IPS-20b (cell line): ENCODE measurements around the gene MATR3.

Source experiments
- H3K27ac ChIP-seq: one replicate; pipeline ENCODE4 v1.5.1; 2013; ENCODE audit warnings: low read length
- H3K27me3 ChIP-seq: 2 replicates; pipeline ENCODE4 v1.6.1; 2013; ENCODE audit warnings: mild to moderate bottlenecking, low read length, inconsistent platforms; ENCODE audit not compliant: insufficient read depth
- H3K36me3 ChIP-seq: 2 replicates; pipeline ENCODE4 v1.6.1; 2013; ENCODE audit warnings: low read depth, mild to moderate bottlenecking, inconsistent platforms, low read length, moderate library complexity; ENCODE audit not compliant: insufficient read depth
- H3K4me1 ChIP-seq: 2 replicates; pipeline ENCODE4 v1.6.1; 2013; ENCODE audit warnings: mild to moderate bottlenecking, control low read depth, inconsistent platforms, low read length, moderate library complexity; ENCODE audit not compliant: insufficient read depth
- H3K4me3 ChIP-seq: 2 replicates; pipeline ENCODE4 v1.5.1; 2013; ENCODE audit warnings: mild to moderate bottlenecking, low read length, inconsistent platforms
- H3K9ac ChIP-seq: 2 replicates; pipeline ENCODE4 v1.6.1; 2013; ENCODE audit warnings: low read depth, mild to moderate bottlenecking, inconsistent platforms, low read length, moderate library complexity
- H3K9me3 ChIP-seq: 2 replicates; pipeline ENCODE4 v1.6.1; 2013; ENCODE audit warnings: mild to moderate bottlenecking, low read depth, low read length, inconsistent platforms; ENCODE audit not compliant: insufficient read depth

The MATR3 gene

GRCh38 chr5:139275536-139275935, 18.0 kb upstream of the MATR3 start:
- Histone ChIP-seq H3K4me1 (peaks cover 30% of the 10 kb centered on the region), H3K9me3 (no peaks in the 10 kb centered on the region), H3K9ac (peak overlapping the region; percentile 99), H3K4me3 (peak overlapping the region; percentile 88), H3K27me3 (no peaks in the 10 kb centered on the region), H3K36me3 (peaks cover 61% of the 10 kb centered on the region), H3K27ac (peak overlapping the region; percentile 49)

GRCh38 chr5:139275956-139276355, 17.6 kb upstream of the MATR3 start:
- Histone ChIP-seq H3K4me1 (peaks cover 30% of the 10 kb centered on the region), H3K36me3 (peaks cover 65% of the 10 kb centered on the region), H3K27me3 (no peaks in the 10 kb centered on the region), H3K9me3 (no peaks in the 10 kb centered on the region), H3K9ac (peak overlapping the region; percentile 99), H3K4me3 (peak overlapping the region; percentile 88), H3K27ac (peak overlapping the region; percentile 49)

GRCh38 chr5:139276426-139276825, 17.1 kb upstream of the MATR3 start:
- peaks cover 70% of the 10 kb centered on the region for H3K36me3 ChIP-seq
- H3K27ac ChIP-seq, result peak overlapping the region; percentile 49
- no peaks in the 10 kb centered on the region for H3K9me3 ChIP-seq
- H3K27me3 ChIP-seq, result no peaks in the 10 kb centered on the region
- H3K4me3 ChIP-seq, result peak overlapping the region; percentile 88
- peaks cover 30% of the 10 kb centered on the region for H3K4me1 ChIP-seq
- H3K9ac ChIP-seq, result peak overlapping the region; percentile 99

GRCh38 chr5:139277171-139277570, 16.4 kb upstream of the MATR3 start:
- peak overlapping the region; percentile 49 for H3K27ac ChIP-seq
- H3K27me3 ChIP-seq, result no peaks in the 10 kb centered on the region
- H3K36me3 ChIP-seq, result peaks cover 77% of the 10 kb centered on the region
- peak overlapping the region; percentile 88 for H3K4me3 ChIP-seq
- peaks cover 30% of the 10 kb centered on the region for H3K4me1 ChIP-seq
- H3K9ac ChIP-seq, result peak overlapping the region; percentile 99
- no peaks in the 10 kb centered on the region for H3K9me3 ChIP-seq

GRCh38 chr5:139278540-139279274, 14.8 kb upstream of the MATR3 start:
- Histone ChIP-seq H3K9ac (peak overlapping the region; percentile 99; the same call in 1 of the 2 replicates), H3K27ac (no peak overlapping the region), H3K36me3 (peaks cover 92% of the 10 kb centered on the region), H3K4me3 (peak overlapping the region; percentile 18; the same call in 1 of the 2 replicates), H3K27me3 (no peaks in the 10 kb centered on the region), H3K9me3 (no peaks in the 10 kb centered on the region), H3K4me1 (peaks cover 22% of the 10 kb centered on the region; the same call in 1 of the 2 replicates)

- no peaks in the 10 kb centered on the region for H3K9me3 ChIP-seq
- H3K27ac ChIP-seq, result no peak overlapping the region
- no peaks in the 10 kb centered on the region for H3K27me3 ChIP-seq
- peaks cover 9% of the 10 kb centered on the region; the same call in 1 of the 2 replicates for H3K4me1 ChIP-seq
- peaks cover 88% of the 10 kb centered on the region for H3K36me3 ChIP-seq
- H3K4me3 ChIP-seq, result no peak overlapping the region
- peak overlapping the region; percentile 22; the same call in 1 of the 2 replicates for H3K9ac ChIP-seq
Observed at GRCh38 chr5:139282197-139282557, 11.4 kb upstream of the MATR3 start.

- Histone ChIP-seq H3K4me1 (peaks cover 2% of the 10 kb centered on the region; the same call in 1 of the 2 replicates), H3K27me3 (no peaks in the 10 kb centered on the region), H3K9ac (0 out of 2 replicates have a peak overlapping the region, but pooled peaks have one; percentile 13), H3K4me3 (no peak overlapping the region), H3K9me3 (no peaks in the 10 kb centered on the region), H3K36me3 (peaks cover 75% of the 10 kb centered on the region), H3K27ac (no peak overlapping the region)
Observed at GRCh38 chr5:139283252-139284166, 10.0 kb upstream of the MATR3 start.

DNA sequence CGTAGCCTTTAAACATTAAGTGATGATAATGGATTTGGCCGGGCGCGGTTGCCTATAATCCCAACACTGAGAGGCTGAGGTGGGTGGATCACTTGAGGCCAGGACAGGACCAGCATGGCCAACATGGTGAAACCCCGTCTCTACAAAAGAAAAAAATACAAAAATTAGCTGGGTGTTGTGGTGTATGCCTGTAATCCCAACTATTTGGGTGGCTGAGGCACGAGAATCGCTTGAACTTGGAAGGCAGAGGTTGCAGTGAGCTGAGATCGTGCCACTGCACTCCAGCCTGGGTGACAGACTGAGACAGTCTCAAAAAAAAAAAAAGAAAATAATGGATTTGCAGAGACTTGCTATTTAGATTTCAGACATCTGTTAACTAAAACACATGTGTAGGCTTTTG, 9.2 kb upstream of the MATR3 start:
- H3K4me3 ChIP-seq, result no peak overlapping the region
- no peak overlapping the region for H3K27ac ChIP-seq
- no peaks in the 10 kb centered on the region for H3K9me3 ChIP-seq
- no peaks in the 10 kb centered on the region for H3K27me3 ChIP-seq
- peaks cover 67% of the 10 kb centered on the region for H3K36me3 ChIP-seq
- H3K4me1 ChIP-seq, result no peaks in the 10 kb centered on the region
- H3K9ac ChIP-seq, result no peak overlapping the region

DNA sequence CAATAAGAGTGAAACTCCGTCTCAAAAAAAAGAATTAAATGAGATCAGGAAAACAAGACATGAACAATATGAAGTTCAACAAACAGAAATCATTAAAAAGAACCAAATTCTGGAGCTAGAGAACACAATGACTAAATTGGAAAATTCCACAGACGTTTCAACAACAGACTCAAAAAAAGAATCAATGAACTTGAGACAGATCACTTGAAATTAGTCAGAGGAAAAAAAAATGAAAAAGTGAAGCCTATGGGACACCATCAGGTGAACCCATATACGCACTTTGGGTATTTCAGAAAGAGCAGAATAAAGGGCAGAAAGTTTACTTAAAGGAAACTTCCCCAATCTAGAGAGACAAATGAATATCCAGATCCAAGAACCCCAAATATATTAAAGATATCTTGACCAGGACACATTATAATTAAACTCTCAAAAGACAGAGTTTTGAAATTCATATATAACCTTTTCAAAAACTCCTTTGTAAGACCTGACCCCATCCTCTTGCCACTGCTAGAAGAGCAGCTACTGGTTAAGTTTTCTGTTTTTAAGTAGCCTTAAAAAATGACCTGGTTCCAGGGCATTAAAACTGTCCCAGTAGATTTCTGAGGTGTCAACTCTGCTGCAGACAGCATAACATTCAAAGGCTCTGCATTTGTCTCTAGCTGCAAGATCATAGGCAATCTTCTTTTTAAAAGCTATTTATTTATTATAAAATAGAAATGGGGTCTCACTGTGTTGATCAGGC, 7.7 kb upstream of the MATR3 start:
- H3K4me3 ChIP-seq, result no peak overlapping the region
- peaks cover 53% of the 10 kb centered on the region for H3K36me3 ChIP-seq
- no peak overlapping the region for H3K27ac ChIP-seq
- H3K9ac ChIP-seq, result no peak overlapping the region
- no peaks in the 10 kb centered on the region for H3K4me1 ChIP-seq
- H3K27me3 ChIP-seq, result no peaks in the 10 kb centered on the region
- no peaks in the 10 kb centered on the region for H3K9me3 ChIP-seq

DNA sequence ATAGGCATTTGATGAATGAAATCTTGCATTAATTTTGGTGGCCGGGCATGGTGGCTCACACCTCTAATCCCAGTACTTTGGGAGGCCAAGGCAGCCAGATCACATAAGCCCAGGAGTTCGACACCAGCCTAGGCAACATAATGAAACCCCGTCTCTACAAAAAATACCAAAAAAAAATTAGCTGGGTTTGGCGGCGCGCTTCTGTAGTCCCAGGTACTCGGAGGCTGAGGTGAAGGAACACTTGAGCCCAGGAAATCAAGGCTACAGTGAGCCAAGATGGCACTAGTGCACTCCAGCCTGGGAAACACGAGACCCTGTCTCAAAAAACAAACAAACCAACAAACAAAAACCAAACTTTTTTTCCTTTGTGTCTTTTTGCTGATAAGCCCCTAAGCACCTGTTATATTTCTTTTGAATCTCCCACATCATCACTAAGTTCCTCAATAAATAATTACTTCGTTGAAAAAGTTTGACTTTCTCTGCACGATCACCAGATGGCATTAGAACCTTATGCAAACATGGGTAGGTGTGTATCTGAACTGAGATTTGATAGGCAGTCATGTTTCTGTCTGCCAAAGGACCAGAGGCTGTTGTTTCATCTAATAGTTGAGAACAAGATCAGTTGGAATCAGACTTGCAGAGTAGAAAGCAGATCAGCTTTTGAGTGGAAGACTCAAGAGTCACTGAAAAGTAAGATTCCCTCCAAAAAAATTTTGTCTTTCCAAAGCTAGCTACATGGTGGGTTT, 5.5 kb upstream of the MATR3 start:
- H3K4me3 ChIP-seq, result no peak overlapping the region
- no peaks in the 10 kb centered on the region for H3K27me3 ChIP-seq
- no peaks in the 10 kb centered on the region for H3K9me3 ChIP-seq
- H3K9ac ChIP-seq, result no peak overlapping the region
- H3K36me3 ChIP-seq, result peaks cover 36% of the 10 kb centered on the region
- no peaks in the 10 kb centered on the region for H3K4me1 ChIP-seq
- H3K27ac ChIP-seq, result no peak overlapping the region

DNA sequence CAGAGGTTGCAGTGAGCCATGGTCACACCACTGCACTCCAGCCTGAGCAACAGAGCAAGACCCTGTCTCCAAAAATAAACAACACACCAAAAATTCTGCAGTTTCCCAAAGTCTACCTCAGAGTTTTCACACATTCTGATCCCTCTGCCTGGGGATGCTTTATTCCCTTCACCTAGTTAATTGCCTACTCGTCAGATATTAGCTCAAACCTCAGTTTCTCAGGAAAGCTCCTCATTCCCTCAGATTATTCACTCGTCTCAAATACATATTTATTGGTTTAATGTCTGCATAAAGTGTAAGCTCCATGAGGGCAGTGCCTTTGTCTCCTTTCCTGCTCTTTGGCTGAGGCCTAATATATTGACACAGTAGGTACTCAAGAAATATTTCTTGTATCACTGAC, 2.5 kb upstream of the MATR3 start:
- H3K4me3 ChIP-seq, result no peak overlapping the region
- H3K9me3 ChIP-seq, result no peaks in the 10 kb centered on the region
- H3K27ac ChIP-seq, result no peak overlapping the region
- H3K27me3 ChIP-seq, result no peaks in the 10 kb centered on the region
- H3K36me3 ChIP-seq, result peaks cover 18% of the 10 kb centered on the region
- no peak overlapping the region for H3K9ac ChIP-seq
- no peaks in the 10 kb centered on the region; the same call in 1 of the 2 replicates for H3K4me1 ChIP-seq
